ENCODE results near the gene LMX1A.

GRCh38 chr1:165387961-165388360, 31.4 kb upstream of the LMX1A start:
- TF ChIP-seq GATA2 (IDR thresholded peaks at IDR 0.05; ENCODE audit: low read depth, low read length) (no peak), GATA3 (IDR thresholded peaks at IDR 0.05; ENCODE audit: low read depth, low read length) (no peak)
